HG03565 (cell line): ENCODE data around the gene C1orf232.

Experiments used
- ATAC-seq: cut with Tn5 transposase; IDR thresholded peaks from one replicate; pipeline ENCODE4 v1.9.1; 2021; ENCODE audit warnings: mild to moderate bottlenecking, moderate library complexity; ENCODE audit not compliant: unreplicated experiment

The C1orf232 gene

GRCh38 chr1:26180010-26180506 is 11.3 kb upstream of the C1orf232 start:
- no peak for ATAC-seq

DNA sequence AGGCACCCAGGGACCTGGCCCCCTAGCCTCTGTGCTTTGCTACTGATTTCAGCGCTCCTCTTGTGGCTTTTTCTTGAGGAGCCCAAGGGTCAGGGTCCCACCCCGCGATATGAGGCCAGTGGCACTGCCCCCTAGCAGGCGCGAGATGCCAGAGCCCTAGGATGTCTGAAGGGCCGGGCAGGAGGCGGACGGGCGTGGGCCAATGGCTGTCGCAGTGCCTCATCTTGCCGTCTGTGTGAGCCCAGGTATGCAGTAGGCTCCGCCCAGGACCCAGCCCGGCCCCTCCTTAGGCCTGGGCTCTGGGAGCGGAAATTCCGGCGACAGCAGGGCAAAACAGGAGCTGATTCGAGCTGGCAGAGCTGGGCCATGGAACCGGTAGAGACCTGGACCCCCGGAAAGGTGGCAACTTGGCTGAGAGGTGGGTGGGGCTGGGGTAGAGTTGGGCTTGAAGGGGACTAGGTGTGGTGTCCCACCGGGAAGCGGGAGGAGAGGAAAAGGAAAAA is 8.5 kb upstream of the C1orf232 start, which contains the start of gene CNKSR1:
Gene CNKSR1, plus strand, starts transcription at position 310 of the 503 bp plus-strand sequence. Its CDS starts 57 bp downstream, at position 367.
- ATAC-seq, result no peak

GRCh38 chr1:26175346-26175745 is 6.6 kb upstream of the C1orf232 start:
- no peak for ATAC-seq

GRCh38 chr1:26171084-26172072 is 2.6 kb upstream of the C1orf232 start, which contains the start of gene ZNF593OS:
Gene ZNF593OS, minus strand, starts transcription at chr1:26171832. Its CDS starts 171 bp downstream, at chr1:26171661.
- no peak for ATAC-seq

DNA sequence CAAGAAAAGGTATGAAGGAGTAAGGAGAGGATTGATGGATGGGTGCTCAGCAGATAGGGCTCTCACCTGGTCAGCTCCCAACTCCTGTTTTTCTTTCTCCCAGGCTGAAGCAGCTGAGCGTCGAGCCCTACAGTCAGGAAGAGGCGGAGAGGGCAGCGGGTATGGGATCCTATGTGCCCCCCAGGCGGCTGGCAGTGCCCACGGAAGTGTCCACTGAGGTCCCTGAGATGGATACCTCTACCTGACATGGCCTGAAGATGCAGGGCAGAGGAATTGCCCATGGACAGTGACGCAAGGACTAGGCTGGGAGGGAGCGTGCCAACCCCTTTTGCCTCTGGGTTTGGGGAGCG is 1.7 kb upstream of the C1orf232 start:
- ATAC-seq, result no peak

DNA sequence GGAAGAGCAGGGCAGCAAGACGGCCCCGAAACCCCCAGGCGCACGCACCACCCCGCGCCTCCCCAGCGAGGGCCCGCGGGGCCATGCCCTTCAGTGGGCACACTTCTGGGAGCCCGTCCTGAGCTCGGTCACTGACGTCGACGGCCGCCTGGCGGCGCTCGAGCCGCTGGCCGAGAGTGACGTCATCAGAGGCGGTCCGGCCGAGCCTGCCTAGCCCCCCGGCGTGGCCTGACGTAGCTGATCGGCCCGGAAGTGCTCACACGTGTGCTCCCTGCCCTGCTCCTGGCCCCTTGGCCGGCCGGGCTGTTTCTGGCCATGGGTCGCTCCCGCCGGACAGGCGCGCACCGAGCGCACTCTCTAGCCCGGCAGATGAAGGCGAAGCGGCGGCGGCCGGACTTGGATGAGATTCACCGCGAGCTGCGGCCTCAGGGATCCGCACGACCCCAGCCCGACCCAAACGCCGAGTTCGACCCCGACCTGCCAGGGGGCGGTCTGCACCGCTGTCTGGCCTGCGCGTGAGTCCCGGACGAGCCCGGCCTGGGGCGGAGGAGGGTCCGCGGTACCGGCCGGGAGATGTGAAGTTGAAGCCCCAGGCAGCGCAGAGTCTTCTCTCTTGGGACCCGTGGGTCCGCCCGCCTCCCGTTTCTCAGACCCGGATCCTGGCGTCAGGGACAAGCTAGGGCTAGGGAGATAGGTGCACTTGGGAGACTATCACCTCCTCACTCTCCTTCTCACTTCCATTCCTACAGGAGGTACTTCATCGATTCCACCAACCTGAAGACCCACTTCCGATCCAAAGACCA is 1.1 kb upstream of the C1orf232 start, which contains the start of gene ZNF593:
Gene ZNF593, plus strand, starts transcription at position 240 of the 803 bp plus-strand sequence. Its CDS starts 76 bp downstream, at position 316.
- peak; percentile 87 for ATAC-seq

DNA sequence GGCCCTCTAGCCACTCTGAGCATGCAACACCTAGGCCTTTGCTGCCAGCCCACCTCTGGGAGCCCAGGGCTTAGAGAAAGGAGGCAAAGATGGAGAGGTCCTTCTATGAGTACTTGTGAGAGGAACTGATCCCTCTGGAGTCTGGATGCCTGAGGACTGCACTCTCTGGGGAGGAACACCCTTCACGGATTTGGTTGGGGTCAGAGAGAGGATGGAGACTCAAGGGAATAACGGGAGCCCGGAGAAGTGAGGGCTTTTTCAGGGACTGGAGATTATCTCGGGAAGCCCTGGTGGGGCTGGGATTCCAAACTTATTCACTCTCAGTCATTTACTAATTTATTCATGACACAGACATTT is 413 bp upstream of the C1orf232 start:
- ATAC-seq, result no peak

DNA sequence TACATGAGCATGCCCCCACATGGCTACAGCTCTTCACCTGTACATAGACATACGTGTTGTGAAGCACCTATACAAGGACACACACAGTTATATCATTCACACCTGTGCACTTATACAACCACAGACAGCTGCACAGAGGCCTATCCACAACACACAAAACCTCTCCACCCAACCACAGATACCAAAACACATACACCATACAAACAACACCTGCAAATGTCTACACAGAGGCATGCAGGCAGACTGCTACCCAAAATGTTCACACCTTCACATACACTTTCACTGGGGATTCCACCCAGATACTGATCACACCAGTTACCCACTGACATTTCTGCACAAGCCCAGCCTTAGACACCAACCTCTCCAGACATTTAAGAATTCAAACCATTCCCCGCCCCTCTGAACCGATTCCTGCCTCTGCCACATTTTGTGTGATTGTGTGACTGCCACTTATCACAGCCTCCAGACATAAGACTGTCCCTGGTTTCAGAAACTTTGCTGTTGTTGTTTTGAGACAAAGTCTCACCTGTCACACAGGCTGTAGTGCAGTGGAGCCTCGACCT is 2.0 kb downstream of the C1orf232 start:
- ATAC-seq, result no peak

GRCh38 chr1:26164861-26165842 is 3.6 kb downstream of the C1orf232 start:
- no peak for ATAC-seq

DNA sequence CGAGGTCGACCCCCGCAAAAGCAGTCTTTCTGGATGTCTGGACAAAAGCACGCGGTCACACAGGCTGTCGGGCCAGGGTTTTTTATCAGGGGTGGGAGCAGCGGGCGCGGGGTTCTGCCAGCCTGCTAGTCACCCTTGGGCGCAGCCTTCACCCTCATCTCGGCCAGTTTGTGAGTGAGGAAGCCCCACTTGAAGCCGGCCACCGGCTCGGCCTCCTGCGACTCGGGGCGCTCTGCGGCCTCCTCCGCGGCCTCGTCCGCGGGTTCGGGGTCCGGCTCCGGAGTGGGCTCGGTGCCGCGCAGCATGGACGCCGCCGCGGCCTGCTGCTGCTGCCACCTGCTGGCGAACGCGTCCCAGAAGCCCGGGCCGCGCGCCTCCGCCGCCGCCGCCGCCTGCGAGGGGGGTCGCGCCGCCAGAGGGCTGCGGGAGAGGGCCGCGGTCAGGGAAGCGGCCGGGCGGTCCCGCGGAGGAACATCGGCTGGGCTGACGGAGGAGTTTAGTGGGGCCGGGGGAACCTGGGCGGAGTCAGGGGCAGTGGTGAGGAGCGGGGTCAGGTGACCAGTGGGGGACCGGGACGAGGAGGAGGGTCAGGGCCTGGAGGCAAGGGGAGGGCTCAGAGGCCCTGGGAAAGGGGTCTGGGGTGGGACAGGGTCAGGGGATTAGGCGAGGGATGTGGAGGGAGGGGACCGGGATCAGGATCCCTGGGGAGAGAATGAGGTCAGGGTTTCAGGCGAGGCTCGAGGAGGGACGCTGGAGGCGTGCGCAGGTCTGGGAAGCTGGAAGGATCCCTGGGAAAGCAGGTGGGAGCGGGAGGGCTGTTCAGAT is 4.5 kb downstream of the C1orf232 start:
- ATAC-seq, result no peak

DNA sequence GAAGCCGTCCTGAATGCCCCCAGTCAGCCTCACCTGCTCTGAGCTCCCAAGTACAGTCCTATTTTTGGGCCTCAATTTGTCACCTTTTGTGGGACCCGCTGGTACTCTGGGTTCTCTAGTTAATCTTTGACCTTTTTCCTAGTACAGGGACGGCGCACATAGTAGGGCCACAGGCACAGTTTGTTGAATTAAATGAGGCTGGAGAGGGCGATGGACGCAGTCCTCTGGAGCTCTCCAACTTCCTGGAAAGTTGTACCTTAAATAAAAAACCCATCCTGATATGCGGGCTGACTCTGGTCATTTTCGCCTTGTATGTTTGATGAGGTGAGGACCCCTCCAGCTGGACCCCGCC is 5.1 kb downstream of the C1orf232 start:
- no peak for ATAC-seq

DNA sequence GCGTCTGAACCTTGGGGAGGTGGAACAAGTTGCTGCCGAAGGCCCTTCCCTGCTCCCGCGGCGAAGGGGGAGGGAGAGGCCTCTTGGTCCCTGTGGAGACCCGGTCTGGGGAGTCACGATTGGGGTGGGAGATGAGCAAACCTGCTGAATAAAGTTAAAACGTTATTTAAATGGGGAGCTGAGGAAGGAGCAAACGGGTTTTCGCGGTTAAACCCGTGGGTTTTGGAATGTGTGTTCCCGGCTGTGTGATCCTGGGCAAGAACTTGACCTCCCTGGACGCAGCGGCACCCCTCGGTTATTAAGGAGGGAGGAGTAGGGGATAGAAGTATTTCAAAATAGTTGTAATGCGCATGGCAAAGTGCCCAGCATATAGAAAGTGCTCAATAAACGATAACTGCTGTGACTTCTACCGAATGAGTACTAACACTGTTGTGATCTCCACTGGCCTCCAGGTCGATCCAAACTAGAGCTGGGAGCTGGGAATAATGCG is 6.5 kb downstream of the C1orf232 start:
- ATAC-seq, result no peak

GRCh38 chr1:26161415-26162219 is 7.1 kb downstream of the C1orf232 start:
- ATAC-seq, result no peak

DNA sequence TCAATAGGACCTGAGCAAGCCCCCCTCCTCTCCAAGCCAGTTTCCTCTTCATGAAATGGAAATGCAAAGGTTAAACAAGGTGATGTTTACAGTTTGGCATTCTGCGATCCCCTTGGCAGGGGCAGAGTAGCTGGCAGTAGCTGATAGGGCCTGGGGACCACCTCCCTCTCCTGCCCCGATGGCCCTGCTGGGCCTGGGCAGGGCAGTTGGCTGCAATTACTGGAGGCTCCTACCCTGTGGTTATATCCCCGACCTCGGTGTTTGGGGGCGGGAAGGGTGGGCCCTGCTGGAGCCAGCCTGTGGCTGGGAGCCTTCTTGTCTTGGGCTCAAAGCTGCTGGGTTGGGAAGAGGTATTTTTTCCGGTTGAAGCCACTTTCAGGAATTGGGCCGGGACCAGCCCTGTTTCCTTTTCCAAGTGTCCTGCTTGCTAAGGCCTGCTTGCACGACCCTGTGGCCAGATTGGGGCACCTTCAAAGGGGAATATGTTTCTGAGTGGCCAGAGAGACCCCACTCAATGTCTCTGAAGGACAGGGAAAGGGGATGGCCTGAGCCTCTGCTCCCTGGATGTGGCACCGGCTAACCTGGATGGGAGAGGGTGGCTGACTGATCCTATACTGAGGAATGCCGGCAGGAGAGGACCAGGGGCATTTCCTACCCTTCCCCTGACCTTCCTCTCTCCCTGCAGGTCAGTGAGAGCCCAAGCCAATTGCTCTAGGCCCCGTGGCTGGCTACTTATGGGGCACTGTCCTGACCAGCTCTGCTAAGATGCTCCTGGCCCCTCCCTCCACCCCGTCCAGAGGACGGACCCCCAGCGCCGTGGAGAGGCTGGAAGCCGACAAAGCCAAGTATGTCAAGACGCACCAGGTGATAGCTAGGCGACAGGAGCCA is 8.0 kb downstream of the C1orf232 start:
- ATAC-seq, result no peak

GRCh38 chr1:26159743-26160039 is 9.1 kb downstream of the C1orf232 start:
- ATAC-seq, result no peak

DNA sequence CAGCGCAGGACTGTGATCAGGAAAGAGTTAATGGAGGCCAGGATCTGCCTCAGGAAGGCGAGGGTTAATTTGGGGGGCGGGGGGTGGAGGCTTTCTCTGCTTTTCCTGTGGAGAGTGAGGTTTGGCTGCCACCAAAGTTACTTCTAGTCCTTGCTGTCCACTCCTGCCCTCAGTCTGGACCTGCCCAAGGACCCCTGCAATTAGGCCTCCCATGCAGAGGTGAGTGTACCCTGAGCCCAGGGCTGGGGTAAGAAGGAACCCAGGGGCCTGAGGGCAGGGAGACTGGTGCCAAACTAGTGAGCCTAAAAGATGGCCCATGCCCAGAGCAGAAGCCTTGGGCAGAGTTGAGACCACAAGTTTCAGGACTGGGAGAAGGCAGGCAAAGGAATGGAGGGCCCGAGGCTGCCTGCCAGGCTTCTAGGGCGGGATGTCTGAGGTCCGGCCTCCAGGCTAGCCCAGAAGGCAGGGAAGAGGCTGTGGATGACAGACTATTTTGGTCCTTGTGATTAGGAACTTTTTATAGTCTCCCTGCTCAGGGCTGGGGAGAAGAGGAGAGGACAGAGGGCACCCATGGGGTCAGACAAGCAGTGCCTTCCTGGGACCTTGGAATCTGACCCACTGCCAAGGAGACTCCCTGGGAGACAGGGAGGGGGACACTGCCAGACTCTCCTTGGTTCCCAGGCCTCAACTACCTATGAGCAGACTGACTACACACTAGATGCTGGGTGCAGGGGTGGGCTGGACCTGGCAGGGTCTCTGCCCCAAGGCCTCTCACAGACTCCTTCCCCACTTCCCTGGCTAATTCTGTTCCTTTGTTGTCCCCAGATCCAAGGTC is 9.6 kb downstream of the C1orf232 start, which contains the start of gene FAM110D:
Gene FAM110D, plus strand, starts transcription at position 172 of the 835 bp plus-strand sequence. CDS start 2,213 bp downstream, outside the sequence.
- no peak for ATAC-seq
